VCaP (cell line): Measurements from ENCODE around the gene KRT15.
A peak's percentile ranks its signal among the peaks of the same experiment; 100 is the strongest.

ENCODE experiments used
- H3K27ac ChIP-seq: fragments of 450-650 bp; 2 replicates; pipeline ENCODE4 v1.5.1; 2017
- TF ChIP-seq, protein P1 (sequence below): fragments of 450-650 bp; conservative IDR thresholded peaks from 2 replicates; pipeline ENCODE4 v1.5.1; 2017; ENCODE audit warnings: mild to moderate bottlenecking, moderate library complexity

Gene KRT15

DNA sequence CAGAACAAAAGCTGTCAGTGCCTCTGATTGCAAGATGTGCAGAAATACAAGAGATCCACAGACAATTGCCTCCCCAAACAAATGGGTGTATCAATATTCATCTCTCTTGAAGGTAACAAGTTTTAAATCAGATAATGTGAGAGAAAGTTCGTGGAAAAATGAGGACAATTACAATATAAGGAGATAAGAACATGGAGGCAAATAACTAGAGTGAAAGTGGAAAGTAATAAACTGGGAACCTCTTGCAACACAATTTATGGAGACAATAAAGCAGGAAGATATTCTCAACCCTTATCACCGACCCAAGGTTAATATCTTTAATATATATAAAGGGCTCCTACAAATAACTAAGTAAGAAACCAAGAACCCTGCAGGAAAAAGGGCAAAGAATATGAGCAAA, 23.7 kb upstream of the KRT15 start:
- TF ChIP-seq, protein P1, sequence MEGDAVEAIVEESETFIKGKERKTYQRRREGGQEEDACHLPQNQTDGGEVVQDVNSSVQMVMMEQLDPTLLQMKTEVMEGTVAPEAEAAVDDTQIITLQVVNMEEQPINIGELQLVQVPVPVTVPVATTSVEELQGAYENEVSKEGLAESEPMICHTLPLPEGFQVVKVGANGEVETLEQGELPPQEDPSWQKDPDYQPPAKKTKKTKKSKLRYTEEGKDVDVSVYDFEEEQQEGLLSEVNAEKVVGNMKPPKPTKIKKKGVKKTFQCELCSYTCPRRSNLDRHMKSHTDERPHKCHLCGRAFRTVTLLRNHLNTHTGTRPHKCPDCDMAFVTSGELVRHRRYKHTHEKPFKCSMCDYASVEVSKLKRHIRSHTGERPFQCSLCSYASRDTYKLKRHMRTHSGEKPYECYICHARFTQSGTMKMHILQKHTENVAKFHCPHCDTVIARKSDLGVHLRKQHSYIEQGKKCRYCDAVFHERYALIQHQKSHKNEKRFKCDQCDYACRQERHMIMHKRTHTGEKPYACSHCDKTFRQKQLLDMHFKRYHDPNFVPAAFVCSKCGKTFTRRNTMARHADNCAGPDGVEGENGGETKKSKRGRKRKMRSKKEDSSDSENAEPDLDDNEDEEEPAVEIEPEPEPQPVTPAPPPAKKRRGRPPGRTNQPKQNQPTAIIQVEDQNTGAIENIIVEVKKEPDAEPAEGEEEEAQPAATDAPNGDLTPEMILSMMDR: no peak
- H3K27ac ChIP-seq: no peak overlapping the region

DNA sequence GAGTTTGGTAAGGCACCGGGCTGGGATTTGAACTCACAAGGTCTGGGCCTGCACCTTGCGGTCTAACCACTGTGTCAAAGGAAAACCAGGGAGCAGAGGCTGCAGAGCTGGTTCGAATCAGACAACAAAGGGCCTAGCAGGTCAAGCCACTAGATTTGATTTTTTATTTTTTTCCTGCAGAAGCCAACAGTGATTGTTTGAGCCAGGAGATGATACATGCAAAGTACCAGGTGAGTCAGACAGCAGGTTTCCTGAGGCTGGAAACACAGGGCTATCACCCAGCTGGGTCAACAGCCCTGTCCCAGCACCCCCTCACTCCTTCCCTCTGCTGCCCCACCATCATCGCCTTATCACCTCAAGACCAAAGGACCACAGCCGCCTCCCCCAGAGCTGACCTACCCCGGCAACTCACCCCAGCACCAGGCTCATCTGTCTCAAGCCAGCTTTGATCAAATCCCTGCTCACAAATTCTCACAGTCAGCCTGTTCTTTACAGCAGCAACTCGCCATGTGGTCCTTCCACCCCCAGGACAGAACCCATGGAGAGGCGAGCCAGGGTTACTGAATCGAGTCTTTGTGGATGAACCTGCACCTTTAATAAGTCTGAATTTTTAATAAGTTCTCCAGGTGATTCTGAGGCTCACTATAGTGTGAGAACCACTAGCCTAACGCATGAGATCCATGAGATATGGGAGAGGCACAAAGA, 22.4 kb upstream of the KRT15 start:
- peak overlapping the region; percentile 66; the same call in 1 of the 2 replicates for H3K27ac ChIP-seq
- TF ChIP-seq, protein P1: no peak

DNA sequence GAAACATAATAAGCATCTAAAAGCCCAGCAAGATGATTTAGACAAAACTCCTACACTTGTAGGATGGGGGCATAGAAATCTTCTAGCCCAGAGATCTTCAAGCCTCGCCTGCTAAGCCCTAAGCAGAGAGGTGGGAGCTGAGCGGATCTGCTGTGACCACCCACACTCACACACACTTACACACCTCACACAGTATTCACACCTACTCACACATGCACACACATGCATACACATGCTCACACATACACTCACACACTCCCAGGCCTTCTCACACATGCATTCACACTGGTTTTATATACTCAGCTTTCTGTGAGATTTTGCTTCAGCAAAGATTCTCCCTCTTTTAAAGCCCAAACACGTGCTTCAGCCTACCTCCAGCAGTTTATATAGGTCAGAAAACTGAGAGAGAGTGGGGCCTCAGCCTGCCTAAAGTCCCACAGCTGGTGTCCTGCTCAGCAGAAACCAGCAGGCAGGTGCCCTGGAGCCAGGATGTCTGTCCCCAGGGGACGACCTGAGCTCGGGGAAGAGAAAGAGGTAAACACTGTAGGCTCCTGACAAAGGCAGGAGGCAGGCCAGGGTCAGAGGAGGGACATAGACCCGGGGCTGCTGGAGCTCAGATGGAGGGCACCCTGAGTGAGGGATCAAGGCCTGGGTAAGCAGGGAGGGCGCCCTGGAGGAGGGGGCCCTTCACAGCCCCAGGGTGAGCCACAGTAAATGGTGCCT, 21.4 kb upstream of the KRT15 start:
- TF ChIP-seq, protein P1: no peak
- peak overlapping the region; percentile 66; the same call in 1 of the 2 replicates for H3K27ac ChIP-seq

DNA sequence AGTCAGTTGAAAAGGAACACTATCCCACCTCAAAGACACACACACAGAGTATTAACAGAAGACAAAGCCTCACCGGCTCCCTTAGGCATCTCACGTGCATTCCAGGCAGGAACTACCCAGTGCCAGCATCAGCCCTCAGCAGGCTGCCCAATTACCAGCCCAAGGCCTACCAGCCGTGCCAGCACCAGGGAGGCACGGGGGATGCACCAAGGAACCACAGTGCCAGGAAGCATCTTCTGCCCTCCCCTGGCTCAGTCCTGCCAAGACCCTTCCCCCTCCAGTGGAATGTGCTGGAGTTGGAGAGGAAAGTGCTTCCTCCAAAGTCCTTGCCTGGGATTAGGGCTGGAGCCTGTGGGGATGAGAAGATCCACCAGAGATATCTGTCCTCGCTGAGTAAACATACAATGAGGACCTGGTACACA, 20.4 kb upstream of the KRT15 start:
- TF ChIP-seq, protein P1: no peak
- peak overlapping the region; percentile 66 for H3K27ac ChIP-seq

DNA sequence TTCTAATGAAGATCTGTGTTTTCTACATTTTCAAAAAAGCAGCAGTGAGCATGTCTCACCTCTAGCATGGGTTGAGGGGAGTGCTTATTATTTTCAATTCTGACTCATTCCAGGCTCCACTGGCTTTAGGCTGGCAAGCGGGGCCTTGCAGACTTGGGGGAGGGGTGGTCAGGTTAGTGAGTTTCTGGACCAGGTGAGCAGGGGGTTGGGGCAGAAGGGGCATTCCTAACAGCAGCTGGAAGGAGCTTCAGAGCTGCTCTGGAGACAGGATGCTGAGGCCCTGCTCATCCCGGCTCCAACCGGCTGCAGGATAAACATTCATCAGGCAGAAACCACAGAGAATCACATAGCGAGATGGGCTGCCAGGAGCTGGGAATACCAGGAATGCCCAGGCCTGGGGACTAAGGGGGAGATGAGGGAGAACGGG, 19.9 kb upstream of the KRT15 start:
- TF ChIP-seq, protein P1: no peak
- H3K27ac ChIP-seq: peak overlapping the region; percentile 66

DNA sequence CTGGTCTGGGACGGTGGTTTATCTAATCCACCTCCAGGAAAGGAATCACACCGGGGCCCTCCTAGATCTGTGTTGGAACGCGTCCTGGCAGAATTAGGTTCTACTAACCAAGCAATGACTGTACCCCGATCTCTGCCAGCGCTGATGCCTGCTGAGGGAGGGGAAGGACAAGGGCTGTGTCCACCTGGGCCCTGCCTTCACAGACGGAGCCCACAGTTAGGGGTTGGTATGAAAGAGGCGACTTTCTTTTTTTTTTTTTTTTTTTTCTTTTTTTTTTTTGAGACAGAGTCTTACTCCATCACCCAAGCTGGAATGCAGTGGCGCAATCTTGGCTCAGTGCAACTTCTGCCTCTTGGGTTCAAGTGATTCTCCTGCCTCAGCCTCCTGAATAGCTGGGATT, 19.3 kb upstream of the KRT15 start:
- peak overlapping the region; percentile 66; the same call in 1 of the 2 replicates for H3K27ac ChIP-seq

DNA sequence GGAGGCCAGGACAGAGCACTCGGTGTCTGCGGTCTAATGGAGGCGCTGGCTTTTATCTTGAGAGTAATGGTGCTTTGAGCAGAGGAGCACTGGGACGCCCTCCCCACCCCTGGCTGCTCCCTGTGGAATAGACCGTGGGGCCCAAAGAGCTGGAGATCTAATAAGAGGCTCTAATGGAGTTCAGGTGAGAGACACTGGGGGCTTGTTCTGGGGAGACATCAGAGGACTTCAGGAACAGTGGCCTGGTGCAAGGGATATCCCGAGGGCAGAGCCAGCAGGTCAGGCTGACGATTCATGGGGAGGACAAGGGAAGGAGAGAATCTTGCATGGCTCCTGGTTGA, 18.9 kb upstream of the KRT15 start:
- TF ChIP-seq, protein P1: no peak
- H3K27ac ChIP-seq: peak overlapping the region; percentile 66; the same call in 1 of the 2 replicates

More for the DNA sequence above, 19.3 kb upstream of the KRT15 start:
- TF ChIP-seq, protein P1: no peak
